Inflammatory macrophage treated with lipopolysaccharide for 1 hour (primary cell): ENCODE measurements around the gene ADARB2.

Source experiments
- DNase-seq, 2 donors: peaks; one replicate each; pipeline ENCODE4 v3.0.0-alpha.2; 2020 to 2022

The ADARB2 gene

DNA sequence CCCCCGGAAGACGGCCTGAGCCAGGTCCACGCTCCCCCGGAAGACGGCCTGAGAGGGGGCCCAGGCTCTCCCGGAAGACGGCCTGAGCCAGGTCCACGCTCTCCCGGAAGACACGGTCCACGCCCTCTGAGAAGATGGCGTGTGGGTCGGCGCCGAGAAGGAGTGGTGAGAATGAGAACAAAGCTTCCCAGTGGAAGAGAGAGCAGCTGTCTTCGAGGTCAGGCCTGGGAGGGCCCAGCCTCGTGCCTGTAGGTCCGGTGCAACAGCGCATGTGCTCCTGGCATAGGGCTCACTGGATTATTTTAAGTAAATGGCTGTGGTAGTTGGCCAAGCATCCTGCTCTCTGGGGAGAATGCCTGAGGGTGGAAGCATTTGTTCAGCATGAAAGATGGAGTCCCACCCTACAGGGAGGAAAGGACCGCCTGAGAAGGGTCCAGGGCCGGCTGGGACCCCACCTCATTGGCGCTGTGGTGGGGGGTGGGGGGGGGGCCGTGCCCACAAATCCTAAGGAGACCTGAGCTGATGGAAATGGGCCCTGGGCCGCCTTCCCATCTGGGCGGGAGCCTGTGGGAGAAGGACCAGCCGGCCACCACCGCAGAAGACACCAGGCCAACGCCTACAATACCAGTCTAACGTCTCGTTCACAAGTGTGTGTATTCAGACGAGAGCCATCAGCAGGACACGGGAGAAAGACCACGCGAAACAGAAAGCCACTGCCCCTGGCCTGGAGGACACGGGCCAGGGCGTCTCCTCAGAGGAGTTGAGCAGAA, 471.1 kb downstream of the ADARB2 start:
- DNase-seq, result no peak

DNA sequence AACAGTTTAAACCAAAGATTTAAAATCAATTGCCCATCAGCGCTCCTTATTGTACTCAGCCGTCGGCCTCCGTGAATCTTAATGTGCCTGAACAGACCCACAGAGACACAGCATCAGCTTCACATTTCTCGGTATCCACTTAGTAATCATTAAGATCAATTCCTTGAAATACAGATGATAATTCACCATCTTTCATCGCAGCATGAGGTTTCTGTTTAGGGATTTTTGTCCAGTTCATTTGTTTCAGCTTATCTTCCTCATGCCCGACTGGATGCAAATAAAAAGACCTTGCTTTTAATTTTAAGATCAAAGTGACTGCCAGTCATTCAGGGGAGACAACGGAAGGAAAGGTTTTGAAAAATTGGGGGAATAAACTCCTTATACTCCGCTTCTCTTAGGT, 473.3 kb downstream of the ADARB2 start:
- DNase-seq, result no peak

GRCh38 chr10:1257274-1257673, 480.1 kb downstream of the ADARB2 start:
- DNase-seq, result no peak

GRCh38 chr10:1256432-1256725, 480.9 kb downstream of the ADARB2 start:
- no peak for DNase-seq

GRCh38 chr10:1255600-1256431, 481.5 kb downstream of the ADARB2 start:
- no peak for DNase-seq

DNA sequence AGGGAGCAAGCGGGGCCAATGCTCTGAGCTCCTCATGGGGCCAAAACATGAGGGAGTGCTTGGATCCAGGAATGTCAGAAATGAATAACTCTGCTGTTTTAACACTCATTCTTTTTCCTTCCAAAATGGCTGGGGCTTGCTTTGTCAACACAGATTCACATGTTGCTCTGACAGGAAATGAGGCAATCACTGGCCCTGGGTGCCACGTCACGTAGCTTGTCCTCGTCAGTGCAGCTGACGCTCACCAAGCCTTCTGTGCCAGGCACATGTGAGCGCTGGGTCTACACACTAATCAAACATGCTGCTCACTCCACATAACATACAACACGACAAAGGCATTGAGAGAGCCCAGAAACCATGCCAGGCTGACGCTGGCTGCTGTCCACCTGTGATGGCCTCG, 482.2 kb downstream of the ADARB2 start:
- no peak for DNase-seq

- DNase-seq, result no peak
These were observed 483.6 kb downstream of the ADARB2 start for GRCh38 chr10:1253523-1254353.

DNA sequence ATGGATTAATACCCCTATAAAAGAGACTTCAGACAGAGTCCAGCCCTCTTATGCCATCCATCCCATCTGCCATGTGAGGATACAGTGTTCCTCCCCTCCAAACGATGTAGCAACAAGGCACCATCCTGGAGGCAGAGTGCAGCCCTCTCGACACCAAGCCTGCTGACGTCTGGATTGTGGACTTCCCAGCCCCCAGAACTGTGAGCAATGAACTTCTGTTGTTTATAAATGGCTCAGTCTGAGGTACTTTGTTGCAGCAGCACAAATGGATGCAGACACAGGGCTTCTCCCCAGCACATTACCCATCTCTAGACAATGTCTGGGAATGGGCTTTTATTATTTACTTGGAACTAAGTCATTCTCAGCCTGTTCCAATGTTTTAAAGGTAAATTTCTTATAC, 485.6 kb downstream of the ADARB2 start:
- DNase-seq, result no peak

DNA sequence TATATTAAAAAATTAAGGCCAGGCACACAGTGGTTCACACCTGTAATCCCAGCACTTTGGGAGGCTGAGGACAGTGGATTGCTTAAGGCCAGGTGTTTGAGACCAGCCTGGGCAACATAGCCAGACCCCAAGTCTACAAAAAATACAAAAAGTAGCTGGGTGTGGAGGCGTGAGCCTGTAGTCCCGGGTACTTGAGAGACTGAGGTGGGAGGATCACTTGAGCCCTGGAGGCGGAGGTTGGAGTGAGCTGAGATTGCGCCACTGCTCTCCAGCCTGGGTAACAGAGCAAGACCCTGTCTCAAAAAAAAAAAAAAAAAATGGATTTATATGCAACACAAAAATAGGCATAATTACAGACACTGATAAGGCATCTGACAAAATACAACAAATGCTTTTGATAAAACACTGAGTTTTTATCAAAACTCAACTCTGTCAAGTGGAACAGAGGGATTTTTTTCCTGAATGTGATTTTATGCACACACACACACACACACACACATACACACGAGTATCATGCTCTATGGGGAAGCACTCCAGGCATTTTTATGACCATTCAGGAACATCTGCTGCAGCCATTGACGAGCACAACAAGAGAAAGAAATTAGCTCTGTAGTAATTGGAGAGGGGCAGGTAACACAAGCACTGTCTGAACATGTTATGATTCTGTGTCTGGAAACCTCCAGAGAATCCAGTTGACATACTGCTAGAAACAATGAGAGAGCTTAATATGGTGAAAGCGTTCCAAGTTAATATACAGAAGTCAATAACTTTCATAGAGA, 488.0 kb downstream of the ADARB2 start:
- no peak for DNase-seq

GRCh38 chr10:1248262-1248630, 489.1 kb downstream of the ADARB2 start:
- peak; percentile 1 to 5 for DNase-seq

GRCh38 chr10:1247598-1248261, 489.6 kb downstream of the ADARB2 start:
- DNase-seq, result no peak

DNA sequence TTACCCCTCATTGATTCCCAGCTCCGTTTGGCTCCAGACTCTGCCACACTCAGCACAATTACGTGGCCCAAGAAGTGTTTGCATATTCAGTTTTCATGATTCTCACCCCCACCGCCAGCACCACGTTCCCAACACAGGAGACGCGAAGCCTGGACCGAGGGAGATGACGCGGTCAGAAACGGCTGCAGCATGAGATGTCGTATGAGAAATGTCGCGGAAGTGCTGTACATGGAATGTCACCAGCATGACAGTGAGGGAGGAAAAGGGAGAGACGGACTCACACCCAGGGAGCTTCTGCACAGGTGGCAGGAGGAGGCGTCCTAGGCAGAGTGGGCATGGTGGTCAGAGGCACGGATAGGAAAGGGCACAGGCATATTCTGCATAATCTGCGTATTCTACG, 492.8 kb downstream of the ADARB2 start:
- no peak for DNase-seq

DNA sequence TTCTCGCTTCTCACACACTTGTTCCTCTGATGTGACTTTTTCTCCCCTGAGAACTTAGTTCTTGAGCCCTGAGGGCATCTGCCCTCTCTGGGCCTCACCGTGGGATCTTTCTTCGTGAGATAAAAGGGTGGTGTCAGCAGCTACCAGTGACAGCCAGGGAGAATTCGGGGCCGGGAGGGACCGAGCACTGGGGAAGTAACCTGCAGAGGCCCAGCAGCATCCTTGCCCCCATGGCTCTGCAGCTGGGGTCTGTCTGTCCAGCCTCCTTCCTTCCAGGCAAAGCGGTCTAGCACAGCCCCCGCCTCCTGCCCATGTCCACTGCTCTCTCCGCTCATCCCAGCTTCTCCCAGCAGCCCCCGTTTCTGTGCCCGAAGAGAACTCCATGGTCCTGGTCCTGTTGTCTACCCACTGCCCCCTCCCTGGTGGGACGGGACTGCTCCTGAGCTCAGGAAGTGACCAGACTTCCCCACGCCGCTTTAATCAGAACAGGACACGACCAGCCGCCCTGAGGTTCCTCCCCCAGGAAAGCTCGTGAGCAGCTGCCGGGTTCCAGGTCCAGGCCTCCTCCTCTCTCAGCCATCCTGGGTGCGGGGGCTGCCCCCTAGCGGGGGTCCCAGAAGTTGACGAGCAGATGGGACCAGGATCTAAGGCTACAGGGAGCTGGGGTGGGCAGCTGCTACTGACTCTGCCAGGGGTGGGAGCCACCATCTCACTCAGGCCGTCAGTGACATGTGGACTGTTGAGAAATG, 493.7 kb downstream of the ADARB2 start:
- no peak for DNase-seq

GRCh38 chr10:1242975-1243374, 494.4 kb downstream of the ADARB2 start:
- no peak for DNase-seq

- DNase-seq, result no peak
These were observed 495.1 kb downstream of the ADARB2 start for GRCh38 chr10:1241973-1242935.

- no peak for DNase-seq
These were observed 495.9 kb downstream of the ADARB2 start for GRCh38 chr10:1241322-1241890.

DNA sequence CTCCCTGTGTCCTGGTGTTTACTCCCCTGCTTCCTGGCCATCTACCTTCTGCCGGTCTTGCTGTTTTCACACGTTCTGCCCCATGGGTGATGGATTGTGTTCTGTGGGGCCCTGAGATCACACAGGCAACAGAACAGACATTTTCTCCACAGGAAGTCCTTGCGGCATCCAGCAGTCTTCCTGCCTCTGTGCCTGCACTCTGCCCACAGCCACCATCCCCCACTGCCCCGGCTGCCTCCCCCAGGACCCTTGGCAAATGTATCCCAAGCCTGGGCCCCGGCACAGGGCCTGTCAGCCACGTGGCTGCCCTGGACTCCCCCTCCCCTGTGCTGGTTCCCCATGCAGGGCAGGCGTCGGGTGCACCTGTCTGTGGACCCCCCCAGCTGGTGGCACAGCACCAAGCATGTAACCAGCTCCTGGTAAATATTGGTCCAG, 497.0 kb downstream of the ADARB2 start:
- DNase-seq, result no peak

- no peak for DNase-seq
These were observed 504.3 kb downstream of the ADARB2 start for GRCh38 chr10:1233031-1233430.

DNA sequence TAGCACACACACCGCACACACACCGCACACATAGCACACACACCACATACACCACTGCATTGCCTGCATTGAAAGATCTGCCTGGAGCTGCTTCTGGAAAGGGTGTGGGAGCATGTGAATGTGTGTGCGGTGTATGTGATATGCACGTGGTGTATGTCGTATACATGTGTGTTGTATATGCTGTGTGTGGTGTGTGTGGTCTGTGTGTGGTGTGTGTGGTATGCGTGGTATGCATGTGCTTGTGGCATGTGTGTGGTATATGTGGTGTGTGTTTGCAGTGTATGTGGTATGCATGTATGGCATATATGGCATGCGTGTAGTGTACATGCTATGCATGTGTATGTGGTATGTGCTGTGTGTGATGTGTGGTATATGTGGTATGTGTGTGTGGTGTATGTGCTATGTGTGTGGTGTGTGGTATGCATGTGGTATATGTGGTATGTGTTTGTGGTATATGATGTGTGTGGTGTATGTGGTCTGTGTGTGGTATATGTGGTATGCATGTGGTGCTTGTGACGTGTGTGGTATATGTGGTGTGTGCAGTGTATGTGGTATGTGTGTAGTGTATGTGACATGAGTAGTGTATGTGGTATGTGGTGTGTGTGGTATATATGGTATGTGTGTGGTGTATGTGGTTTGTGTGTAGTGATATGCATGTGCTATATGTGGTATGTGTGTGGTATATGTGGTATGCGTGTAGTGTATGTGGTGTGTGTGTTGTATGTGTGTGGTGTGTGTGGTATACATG, 505.0 kb downstream of the ADARB2 start:
- no peak for DNase-seq
